ENCODE results near the gene GALNT17. TPM values are rescaled to one million over a fixed set of nuclear protein-coding genes. Genes with fewer than 3 reads are reported as not detected.

Gene GALNT17
- total RNA-seq, 1 experiment from 2014 or later = not detected

DNA sequence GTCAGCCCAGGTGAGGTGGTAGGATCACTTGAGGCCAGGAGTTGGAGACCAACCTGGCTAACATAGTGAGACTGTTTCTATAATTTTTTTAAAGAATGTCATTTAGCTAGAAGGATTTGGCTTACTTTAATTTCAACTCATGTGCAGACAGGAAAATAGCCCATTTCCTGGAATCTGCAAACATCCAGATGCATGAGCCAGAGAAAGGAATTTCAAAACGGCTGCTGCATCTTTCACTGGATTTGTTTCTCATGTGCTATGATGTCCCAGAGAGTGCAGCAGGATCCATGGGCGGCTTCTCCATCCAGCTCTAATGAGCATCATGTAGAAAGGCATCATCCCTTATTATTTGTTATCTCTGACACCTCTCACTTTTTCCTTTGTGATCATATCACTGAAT, 149.3 kb downstream of the GALNT17 start:
- no peak for DNase-seq (ENCODE audit: low read depth)

DNA sequence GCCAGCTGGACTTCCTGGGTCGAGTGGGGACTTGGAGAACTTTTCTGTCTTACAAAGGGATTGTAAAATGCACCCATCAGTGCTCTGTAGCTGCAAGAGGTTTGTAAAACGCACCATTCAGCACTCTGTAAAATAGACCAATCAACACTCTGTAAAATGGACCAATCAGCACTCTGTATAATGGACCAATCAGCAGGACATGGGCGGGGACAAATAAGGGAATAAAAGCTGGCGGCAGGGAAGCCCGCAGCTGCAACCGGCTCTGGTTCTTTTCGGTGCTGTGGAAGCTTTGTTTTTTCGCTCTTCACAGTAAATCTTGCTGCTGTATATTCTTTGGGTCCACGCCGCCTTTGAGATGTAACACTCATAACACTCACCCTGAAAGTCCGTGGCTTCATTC, 151.9 kb downstream of the GALNT17 start:
- DNase-seq (ENCODE audit: low read depth) = no peak

DNA sequence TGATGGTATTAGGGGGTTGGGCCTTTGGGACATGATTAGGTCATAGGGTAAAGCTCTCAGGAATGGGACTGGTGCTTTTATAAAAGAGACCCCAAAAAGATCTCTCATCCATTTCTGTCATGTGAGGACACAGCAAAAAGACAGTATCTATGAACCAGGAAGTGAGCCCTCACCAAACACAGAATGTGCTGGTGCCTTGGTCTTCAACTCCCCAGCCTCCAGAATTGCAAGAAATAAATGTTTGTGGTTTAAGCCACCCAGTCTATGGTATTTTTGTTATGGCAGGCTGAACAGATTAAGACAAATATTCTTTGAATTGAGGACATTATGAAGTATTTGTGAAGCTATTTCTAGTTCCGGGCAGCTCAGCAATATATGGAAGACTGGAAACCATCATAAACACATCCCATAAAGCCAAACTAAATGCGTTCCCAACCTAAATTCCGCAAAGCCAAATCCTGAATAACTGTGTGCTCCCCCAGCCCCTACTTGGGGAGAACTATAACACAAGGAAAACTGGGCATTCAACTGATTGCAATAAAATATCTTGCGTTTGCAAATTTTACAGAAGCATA, 153.7 kb downstream of the GALNT17 start:
- no peak for DNase-seq (ENCODE audit: low read depth)

DNA sequence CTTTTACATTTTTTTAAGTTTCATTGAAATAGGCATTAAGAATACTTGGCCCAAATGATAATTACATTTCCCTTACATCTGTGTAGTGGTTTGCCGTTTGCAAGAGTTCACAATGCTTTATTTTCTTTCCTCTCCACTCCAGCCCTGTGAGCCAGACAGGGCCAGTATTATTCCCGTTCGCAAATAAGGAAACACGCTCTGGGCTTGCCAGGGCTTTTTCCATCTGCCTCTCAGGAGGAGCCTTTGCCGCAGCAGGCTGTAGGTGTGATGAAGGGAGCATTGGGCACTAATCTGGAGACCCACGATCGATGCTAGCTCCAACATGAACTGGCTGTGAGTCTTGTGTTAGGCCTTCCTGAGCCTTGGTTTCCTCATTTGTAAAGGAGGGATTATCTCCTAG, 154.4 kb downstream of the GALNT17 start:
- DNase-seq (ENCODE audit: low read depth) = no peak

DNA sequence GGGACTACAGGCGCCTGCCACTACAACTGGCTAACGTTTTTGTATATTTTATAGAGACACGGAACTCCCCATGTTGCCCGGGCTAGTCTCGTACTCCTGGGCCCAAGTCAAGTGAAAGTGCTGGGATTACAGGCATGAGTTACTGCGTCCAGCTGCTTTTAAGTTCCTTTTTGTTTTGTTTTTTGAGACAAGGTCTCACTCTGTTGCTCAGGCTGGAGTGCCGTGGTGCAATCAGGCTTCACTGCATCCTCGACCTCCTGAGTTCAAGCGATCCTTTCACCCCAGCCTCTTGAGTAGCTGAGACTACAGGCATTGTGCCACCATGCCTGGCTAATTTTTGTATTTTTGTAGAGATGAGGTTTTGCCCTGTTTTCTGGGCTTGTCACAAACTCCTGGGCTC, 155.0 kb downstream of the GALNT17 start:
- no peak for DNase-seq (ENCODE audit: low read depth)

DNA sequence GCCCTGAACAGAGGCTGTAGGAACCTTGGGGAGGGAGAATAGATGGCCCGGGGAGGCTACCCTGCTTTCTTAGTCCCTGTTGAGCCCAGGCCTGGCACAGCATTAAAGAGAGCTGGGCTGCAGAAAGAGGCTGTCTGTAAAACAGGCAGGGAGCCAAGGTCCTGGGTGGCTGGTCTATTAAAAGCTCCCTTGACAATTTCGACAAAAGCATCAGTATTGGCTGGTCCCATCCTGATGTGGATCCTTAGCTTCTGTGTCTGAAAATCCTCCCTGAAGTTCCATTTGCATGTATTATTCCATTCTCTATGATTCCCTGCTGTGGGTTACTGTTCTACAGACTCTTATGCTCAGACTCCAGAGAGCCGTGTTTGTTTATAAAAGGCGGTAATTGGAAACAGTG, 158.5 kb downstream of the GALNT17 start:
- DNase-seq (ENCODE audit: low read depth) = no peak

DNA sequence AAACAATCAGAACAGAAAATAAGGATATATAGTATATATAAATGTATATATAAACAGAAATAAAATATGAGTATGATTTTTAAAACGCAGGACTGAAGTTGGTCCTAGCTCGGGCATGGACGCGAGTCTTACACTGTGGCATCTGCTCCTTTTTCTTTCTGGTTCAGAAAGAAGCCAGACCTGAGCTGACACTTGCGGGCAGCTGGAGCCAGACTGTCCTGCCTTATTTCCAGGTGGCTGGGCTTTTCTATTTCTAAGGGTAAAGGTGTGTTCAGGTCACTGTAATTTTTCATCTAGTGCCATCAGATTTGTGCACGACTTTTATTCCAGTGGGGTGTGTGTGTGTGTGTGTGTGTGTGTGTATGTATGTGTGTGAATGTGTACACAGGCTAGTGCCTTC, 166.4 kb downstream of the GALNT17 start:
- no peak for DNase-seq (ENCODE audit: low read depth)

DNA sequence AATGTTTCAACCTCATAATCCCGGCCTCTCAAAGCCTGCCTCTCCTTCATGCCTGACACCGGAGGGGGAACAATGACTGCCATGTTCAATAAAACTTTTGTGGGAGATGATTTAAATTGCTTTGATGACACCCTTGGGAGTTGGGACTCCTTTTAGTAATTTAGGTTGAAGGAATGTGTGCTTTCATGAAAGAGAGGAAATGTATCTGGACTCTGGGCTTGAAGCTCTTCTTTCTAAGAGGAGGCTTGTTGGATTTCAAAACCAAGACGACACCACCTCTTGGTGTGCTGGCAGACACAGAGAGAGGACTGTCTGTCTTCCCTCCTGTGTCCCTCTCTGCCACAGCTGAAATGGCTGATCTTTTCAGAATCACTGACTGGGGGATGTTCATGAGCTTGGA, 168.1 kb downstream of the GALNT17 start:
- DNase-seq (ENCODE audit: low read depth) = no peak

DNA sequence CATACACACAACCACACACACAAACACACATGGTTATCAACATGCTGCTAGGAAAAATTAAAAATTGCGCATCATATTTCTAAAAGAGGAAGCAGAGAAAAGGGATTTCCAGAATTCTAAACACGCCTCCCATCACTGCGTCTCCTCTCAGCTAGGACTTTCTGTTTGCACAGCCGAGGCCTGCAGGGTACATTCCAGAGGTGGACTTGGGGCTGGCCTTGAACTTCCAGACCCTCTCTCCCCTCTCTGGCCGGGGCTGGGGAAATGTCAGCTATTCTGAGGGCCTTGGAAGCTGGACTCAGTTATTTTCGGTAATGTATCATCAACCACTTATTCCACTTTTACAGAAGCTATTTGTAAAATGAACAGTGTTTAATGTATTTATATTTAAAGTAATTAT, 168.7 kb downstream of the GALNT17 start:
- no peak for DNase-seq (ENCODE audit: low read depth)

DNA sequence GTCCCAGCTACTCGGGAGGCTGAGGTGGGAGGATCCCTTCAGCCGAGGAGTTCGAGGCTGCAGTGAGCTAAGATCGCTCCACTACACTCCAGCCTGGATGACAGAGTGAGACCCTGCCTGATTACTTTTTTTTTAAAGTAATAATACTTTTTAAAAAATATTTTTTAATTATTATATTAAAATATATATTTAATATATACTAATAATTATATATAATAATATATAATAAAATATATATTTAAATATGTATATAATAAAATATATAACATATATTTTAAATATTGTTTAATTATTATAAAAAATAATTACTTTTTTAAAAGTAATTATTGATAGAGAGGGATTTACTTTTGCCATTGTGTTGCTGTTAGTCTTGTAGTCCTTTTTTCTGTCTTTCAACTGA, 169.2 kb downstream of the GALNT17 start:
- DNase-seq (ENCODE audit: low read depth) = no peak

DNA sequence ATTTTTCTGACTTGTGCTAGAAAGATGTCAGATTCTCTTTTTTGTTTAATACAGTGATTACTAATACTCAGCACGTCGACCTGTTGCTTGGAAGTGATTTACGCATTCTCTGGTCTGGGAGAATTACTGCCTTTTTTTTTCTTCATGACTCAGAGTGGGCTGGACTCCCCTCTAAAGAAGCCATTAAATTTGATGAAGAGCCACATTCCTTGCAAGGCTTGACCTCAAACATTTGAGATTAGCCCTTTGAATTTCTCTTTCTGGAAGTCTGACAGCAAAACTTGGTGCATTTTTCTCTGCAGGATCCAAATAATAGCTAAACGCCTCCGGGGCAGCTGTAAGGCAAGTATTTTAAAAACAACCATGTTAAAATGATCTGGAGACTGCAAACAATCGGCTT, 171.6 kb downstream of the GALNT17 start:
- DNase-seq (ENCODE audit: low read depth) = no peak

DNA sequence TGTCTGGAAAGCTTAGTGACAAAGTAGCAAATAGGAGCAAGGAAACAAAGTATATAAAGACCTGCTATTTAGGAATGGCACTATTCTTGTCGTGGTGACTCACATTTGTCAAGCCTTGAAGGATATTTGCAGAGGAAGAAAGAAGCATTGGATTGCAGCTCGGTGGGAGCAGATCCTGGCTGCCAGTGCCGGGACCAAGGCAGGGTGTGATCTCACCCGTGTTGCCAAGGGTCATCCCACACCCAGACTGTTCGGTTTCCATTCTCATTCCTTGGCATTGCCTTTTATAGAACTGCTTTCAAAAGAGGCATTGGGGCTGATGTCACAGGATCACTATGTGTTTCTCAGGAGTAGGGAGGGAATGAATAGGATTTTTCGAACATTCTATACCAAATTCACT, 176.2 kb downstream of the GALNT17 start:
- DNase-seq (ENCODE audit: low read depth) = no peak

DNA sequence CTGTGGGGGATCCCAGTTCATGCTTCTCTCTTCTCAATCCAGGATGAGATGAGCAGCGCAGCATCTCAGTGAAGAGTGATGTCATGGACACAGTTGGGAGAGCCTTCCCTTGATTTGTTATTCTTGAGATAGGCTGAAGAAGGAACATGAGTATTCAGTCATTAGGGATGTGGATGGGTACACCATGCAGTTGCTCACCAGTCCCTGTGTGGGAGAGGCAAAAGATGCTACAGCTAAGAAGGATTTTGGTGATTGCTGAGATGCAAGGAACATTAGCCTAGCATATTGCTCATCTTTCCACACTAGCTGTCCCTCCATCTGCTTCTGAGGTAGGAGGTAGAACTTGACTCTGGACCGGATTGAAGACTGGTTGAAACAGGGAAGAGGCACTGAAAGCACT, 179.6 kb downstream of the GALNT17 start:
- no peak for DNase-seq (ENCODE audit: low read depth)

DNA sequence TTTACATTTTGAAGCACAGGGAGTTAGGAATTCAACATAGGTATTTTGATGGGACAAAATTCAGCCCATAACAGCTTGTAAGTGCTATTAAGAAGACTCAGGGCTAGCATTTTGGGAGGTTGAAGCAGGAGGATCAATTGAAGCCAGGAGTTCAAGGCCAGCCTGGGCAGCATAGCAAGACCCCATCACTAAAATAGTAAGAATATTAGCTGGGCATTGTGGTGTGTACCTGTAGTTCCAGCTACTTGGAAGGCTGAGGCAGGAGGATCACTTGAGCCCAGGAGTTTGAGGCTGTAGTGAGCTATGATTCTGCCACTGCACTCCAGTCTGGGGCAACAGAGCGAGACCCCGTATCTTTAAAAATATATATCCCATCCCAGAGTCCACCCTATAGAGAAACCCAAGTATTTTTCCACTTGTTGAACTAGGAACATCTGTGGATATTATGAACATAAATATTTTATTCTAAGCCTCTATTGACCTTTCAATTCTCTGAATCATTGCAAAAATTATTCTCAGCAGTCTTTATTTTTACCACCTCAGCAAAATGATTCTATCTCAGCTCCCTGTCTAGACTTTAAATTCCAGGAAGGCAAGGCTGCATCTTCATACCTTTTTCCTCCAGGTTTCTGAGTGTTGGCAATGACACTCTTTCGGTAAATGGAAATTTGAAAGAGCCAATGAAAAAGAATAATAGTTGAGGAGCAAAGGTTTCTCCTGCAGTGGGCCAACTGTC, 181.0 kb downstream of the GALNT17 start:
- no peak for DNase-seq (ENCODE audit: low read depth)

DNA sequence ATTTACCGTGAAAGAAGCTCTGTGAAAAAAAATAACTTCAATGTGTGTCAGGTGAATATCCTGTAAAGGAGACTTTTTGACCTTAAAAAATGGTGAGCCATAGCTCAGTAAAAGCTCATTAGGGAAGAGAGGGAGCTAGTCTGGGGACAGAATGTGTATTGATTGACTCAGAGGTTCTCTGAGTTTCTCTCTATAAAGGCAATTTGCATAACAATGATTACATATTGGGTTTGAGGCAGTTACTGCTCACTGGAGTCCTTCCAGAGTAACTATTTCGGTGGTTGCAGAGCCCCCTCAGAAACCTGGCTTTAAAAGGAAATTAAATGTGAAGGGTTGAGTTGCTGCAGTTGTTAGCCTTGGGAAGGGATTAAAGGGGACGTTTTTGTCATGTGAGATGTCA, 181.6 kb downstream of the GALNT17 start:
- DNase-seq (ENCODE audit: low read depth) = no peak

DNA sequence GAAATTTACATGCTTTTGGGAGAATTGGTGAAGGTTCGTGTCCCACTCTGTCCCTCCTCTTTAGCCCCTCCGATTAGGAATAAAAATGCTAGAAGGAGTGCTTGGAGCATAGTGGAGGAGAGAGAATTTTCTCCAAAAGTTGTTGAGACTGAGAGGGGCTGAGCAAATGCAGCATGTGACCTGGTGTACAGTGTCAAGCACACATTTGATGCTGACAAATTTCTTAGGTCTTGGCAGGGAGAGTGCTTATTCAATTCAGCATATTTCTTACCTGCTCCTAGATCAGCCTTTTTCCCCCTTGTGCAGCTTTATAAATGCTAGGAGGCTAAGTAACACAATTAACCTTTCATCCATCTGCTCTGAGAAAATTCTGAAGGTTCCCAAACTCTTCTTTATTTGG, 189.0 kb downstream of the GALNT17 start:
- DNase-seq (ENCODE audit: low read depth) = no peak

DNA sequence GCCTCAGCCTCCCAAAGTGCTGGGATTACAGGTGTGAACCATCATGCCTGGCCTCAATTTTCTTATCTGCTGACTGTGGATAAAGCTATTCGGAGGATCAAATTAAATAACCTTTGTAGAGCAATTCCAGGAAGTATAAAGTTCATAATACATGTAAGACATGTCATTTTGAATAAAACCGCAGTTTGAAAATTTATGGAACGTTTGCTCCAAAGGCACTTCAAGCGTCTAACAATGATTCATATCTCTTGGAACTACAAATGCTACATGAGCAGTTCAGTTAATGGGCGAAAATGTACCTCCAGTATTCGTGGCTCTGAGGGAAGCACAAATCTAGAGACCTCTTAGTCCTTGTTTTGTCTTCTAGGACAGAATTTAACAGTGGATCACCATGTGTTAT, 190.3 kb downstream of the GALNT17 start:
- no peak for DNase-seq (ENCODE audit: low read depth)

DNA sequence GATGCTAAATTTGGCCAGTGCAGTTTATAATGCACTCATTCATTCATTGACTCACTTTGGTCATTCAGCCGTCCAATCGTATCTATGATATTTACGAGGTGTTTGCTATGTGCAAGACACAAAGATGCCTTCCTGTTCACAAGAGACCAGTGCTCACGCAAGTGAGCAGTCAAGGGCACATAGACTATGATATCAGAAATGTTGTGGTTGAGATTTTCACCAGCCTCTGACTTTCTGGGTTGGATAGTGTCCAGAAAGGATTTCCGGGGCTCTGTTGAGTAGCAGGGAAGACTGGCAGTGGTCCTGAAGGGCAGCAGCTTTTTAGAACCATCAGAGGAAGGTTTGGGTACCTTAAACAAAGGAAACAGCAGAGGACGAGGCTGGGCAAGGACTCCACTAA, 191.8 kb downstream of the GALNT17 start:
- no peak for DNase-seq (ENCODE audit: low read depth)

DNA sequence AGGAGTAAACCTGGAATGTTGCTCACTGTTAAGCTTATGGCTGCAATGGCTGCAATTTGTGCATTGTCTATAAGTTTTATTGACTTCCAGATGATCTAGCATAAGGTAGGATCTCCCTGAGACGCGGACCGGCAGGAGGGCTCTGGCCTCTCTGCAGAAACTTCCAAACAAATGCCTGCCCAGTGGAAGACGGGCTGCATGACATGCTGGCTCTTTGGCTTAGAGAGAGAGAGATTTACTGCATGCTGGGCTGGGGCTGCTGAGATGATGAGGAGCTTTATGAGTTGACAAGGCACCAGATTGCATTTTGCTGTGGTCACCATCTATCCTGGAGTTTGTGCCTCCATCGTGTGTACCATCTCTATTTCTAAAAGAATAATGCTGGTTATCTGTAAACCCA, 193.2 kb downstream of the GALNT17 start:
- DNase-seq (ENCODE audit: low read depth) = no peak

DNA sequence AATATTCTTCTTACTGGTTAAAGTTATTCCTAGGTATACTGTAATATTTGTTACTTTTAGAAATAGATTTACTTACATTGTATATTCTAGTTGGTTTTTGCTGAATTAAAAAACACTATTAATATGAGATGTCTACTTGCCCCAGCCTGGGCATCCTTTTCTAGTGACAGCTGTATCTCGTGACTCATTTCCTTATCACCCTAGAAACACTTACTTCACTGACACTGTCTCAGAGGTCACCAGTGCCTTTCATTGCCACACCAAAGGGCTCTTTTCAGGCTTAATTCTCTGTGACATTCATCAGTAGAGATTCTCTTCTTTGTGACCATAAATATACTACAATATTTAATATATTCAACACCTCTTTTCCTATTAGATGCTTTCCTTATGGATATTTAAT, 194.7 kb downstream of the GALNT17 start:
- DNase-seq (ENCODE audit: low read depth) = no peak

DNA sequence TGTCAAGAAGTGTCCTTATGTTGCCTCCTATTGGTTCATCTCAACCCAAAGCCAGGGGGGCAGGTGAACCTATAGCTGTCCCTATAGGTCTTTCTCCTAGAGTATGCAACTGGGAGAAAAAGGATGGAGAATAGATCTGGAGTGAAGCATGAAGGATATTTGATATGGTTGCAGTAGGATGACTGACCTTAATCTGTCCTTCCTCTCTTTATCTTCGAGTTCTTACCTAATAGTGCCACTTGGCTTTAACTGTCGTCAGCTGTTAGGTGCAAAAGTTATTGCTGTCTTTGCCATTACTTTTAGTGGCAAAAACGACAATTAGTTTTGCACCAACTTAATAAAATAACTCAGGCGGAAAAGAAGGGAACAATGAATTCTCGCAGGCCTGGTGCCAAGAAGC, 196.0 kb downstream of the GALNT17 start:
- DNase-seq (ENCODE audit: low read depth) = no peak

DNA sequence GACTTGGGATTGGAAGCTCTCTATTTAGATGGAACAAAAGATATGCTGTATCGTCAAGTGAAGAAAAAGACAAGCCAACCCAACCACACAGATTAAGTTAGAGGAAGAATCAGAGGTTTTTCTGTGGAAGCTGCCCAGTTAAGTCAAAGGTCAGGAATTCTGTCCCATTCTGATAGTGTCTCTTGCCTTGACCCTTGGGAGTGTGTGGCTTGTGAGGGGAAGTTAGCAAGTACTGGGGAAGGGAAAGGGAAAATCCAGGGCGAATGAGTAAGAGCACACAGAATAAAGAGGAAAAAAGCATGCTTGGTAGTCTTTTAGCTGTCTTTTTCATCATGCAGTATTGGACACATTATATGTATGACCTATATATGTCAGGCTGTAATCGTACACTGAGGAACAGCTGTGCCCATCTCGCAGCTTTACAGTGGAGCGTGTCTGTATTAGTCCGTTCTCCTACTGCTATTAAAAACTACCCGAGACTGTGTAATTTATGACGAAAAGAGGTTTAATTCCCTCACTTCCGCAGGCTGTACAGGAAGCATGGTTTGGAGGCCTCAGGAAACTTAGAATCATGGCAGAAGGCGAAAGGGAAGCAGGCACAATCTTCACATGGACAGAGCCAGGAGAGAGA, 197.2 kb downstream of the GALNT17 start:
- DNase-seq (ENCODE audit: low read depth) = no peak

DNA sequence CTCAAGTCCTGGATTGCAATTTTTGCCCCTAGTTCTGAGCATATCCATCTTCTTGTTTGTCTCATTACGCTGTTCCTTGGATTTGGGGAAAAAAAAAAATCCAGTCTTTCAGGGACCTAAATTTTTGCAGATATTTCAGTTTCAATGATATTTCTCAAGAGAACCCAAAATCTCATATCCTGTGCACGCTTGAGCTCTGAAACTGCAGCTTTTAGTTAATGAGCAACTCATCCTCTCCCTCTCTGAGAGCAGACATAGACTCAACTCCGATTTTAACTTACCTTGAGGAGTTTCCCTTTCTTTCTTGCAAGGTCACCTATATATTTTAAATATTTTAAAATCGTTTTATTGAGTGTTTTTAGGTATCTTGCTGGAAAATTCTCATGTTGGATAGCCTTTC, 200.3 kb downstream of the GALNT17 start:
- DNase-seq (ENCODE audit: low read depth) = no peak

DNA sequence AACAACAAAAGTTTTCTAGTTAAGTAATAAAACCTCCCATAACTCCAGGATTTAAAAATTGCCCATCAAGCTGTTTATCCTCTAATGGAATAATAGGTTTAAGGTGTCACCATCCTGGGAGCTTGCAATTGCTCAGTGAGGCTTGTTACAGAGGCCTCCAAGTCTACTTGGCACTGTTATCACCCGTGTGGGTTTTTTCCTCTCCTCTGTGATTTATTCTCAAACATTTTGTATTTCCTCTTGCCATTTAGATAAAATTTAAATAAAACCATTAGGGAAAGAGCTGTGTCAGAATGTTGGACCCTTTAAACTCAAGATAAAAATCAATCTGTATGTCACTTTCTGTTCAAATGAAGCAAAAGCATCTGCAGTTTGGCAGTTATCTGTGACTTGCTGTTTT, 202.6 kb downstream of the GALNT17 start:
- no peak for DNase-seq (ENCODE audit: low read depth)

Measured in Daoy (cell line).